22Rv1 (cell line): Measurements from ENCODE around the gene HNF1B.

Experiments
- CTCF ChIP-seq: fragments of 450-650 bp; IDR thresholded peaks from 2 replicates; pipeline ENCODE4 v1.5.1; 2017; ENCODE audit warnings: mild to moderate bottlenecking
- ZFX ChIP-seq: fragments of 450-650 bp; IDR thresholded peaks from 2 replicates; pipeline ENCODE4 v1.6.1; 2017; ENCODE audit warnings: antibody characterized with exemption, borderline replicate concordance

- TF ChIP-seq CTCF: peak; percentile 80
- TF ChIP-seq ZFX: no peak
These were observed 26.0 kb upstream of the HNF1B start for GRCh38 chr17:37770631-37771518.
